HG02870 (cell line): ENCODE data around the gene MINDY2.
"Not testable (repeated sequence)": the region's sequence is repeated elsewhere in the genome, so short reads cannot be mapped to it uniquely, and the experiment has no call there.

Experiments
- ATAC-seq: cut with Tn5 transposase; IDR thresholded peaks from one replicate; pipeline ENCODE4 v1.9.1; 2021; ENCODE audit warnings: mild to moderate bottlenecking, moderate library complexity; ENCODE audit not compliant: unreplicated experiment

The MINDY2 gene

DNA sequence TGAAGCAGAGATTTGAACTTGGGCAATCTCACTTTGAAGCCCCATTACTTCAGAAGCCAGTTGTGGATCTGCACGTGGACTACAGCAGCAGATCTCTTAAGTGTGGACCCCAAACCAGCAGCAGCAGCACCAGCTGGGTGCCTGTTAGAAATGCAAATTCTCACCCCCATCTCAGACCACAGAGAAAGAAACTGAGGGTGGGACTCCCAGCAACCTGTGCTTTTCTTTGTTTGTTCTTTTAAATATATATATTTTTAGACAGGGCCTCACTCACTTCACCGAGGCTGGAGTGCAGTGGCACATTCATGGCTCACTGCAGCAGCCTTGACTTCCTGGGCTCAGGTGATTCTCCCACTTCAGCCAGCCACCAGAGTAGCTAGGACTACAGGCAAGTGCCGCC lies 109.2 kb downstream of the MINDY2 start:
- no peak for ATAC-seq

DNA sequence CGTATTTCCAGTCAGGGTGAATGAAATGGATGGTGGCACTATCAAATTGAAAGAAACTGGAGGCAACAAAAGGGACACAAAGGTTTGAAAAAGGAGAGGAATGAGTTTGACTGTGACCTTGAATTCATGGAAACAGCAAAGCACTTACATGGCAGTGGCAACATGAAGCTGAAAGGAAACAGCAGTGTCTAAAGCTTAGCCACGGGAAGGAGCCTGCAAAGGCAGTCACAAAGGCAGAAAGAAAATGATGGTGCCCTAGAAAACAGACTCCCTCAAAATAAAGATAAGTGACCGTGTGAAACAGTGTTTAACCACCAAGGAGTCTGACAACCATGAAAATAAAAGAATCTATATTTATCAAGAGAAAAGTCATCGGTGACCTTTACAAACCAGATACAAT lies 111.1 kb downstream of the MINDY2 start:
- no peak for ATAC-seq

DNA sequence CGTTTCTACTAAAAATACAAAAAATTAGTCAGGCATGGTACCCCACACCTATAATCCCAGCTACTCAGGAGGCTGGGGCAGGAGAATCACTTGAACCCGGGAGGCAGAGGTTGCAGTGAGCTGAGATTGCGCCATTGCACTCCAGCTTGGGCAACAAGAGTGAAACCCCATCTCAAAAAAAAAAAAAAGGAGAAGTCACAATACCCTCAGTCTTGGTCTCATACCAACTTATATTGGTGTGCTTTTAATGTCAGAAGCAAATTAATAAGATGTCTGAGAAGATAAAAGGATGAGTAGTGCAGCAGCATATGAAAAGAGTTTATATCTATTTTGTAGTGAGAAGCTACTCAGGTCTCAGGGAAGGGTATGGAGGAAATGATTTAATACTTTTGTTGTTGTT lies 112.8 kb downstream of the MINDY2 start:
- not testable (repeated sequence) for ATAC-seq

DNA sequence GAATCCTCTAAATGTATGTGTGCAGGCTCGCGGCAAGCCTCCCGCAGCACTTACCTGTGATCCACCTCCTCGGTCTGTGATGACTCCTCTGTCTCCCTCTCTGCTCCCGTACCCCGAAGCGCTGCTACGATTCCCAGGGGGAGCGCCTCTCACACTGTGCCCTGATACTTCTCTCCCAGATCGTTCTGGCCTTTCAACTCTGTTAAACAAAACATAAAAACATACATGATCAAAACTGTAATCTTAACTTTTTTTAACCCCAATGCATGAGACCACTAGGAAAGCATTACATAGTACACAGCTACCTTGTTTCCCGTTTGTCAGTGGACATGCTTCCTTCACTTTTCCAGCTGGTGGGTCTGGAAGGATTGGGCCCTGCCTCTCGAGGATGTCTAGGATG lies 115.8 kb downstream of the MINDY2 start:
- ATAC-seq: no peak

DNA sequence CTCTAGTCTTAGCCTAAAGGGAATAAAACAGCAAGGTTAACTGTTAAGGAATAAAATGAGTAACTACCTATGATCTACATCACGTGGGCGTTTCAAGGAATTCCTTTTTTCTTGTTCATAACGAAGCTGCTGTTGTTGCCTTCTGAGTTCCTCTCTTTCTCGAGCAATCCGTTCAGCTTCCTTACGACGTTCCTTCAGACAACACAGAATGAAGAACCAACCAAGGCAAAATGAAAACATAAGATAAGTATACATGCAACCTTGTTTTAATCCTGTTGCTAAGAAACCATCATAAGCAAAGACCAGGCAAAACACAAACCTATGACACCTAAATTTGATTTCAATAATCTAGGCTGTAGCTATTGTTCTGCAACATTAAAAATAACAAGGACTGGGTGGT lies 118.3 kb downstream of the MINDY2 start:
- no peak for ATAC-seq

DNA sequence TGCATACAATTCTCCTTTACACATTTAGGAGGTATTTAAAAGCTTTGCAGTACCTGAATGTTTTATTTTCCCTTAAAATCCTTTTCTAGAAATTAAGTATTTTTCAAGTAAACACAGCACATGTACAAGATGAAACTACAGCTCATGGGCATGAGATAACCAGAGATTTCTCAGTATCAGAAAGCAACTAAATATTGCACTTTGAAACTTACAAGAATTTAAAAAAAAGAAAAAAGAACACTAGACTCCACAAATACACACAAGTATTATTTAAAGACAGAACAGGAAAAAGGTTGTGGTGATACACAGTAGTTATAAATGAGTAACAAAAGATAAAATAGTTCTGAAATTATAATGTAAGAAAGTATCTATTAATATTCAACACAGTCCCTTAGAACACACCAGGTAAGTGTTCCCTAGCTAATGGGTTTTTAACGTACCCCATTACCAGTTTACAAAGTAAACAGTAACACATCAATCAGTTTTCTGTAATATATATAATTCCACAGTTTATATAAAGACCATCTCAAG lies 127.1 kb downstream of the MINDY2 start:
- peak; percentile 61 for ATAC-seq

DNA sequence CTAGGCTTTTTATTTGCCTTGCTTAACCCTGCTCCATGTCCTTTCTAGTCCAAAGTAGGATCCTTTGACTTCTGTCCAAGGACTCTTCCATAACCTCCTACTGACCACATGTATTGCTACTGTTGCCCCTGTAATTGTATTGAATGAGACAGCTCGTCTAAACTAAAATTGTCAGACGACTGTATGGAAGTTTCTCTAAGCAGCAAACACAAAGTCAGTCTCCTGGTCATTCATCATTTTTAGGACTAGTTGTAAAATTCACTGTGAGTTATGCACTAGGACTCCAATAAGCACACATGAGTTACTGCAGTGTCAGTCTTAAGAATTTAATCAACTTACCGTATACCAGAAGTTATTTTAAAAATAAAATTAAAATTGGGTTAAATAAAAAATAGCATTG lies 129.5 kb downstream of the MINDY2 start:
- ATAC-seq: no peak

DNA sequence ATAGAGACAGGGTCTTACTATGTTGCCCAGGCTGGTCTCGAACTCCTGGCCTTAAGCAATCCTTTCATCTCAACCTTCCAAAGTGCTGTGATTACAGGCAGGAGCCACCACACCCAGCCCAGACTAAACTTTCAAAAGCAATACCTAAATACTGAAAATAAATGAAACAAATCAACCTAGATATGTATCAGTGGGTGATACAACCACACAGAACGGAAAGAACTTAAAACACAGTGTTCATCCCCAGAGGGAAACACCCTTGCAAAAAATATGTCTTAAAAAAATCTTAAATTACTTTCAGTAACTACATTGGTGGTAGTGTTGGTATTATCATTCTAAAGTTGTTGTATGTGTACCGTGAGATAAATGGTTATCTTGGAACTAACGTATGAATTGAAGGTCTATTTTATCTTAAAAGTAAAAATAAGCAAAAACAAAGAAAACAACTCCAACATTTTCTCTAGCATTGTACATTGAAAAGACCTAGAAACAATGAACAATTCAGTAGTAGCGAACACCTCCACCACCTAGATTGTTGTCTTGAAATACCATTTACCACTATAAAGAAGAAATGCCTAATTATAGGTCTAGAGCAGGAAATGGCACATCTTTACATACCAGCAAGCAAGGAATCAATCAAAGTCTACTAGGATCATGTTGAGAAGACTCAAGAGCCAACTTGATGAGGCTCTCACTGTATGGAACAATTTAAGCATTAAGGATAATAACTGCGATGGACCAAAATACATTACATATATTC lies 137.6 kb downstream of the MINDY2 start:
- ATAC-seq: no peak

DNA sequence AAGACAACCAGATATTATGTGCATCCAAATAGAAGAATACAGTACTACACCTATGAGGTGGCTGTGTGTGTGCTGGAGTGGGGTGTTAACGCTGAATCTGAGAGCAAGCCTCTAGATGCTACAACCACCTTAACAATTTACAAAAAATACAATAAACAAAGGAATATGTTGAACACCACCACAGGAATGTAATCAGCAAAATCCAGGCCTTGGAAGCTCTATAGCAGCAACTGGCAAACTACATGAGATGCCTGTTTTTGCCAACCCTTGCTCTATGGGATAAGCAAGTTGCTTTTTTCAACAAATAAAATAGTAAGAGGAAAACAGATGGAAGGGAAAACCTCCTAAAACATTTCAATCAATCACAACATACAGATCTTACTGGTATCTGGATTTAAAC lies 138.5 kb downstream of the MINDY2 start:
- ATAC-seq: no peak

DNA sequence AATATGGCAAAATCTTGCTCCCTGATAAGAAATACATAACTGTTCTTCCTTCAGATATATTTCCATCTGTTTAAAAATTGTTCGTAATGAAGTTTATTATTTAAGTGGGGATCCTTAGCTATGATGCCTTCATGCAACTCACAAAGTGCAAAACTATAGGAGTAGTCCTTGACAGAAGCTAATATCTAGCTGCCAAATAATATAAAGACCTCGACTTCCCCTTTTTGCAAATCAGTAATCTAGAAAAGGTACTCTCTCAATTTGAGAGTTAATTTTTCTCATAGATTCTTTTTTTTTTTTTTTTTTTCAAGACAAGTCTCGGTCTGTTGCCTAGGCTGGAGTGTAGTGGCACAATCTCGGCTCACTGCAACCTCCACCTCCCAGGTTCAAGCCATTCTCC lies 139.4 kb downstream of the MINDY2 start:
- ATAC-seq: no peak
